GM23338 (cell line): Measurements from ENCODE around the gene PDE6H. TPM values are rescaled to one million over a fixed set of nuclear protein-coding genes. Genes with fewer than 3 reads are reported as not detected.

Experiments
- ATAC-seq: fragments of 200-7000 bp; cut with Tn5 transposase; 3 replicates; pipeline ENCODE4 v1.9.1; 2020
- DNase-seq: peaks from one replicate; pipeline ENCODE4 v3.0.0-alpha.2; 2015; ENCODE audit warnings: low spot score
- H2AFZ ChIP-seq: fragments of 200-600 bp; sonication (generic); 2 replicates; pipeline ENCODE4 v1.8.0; 2016; ENCODE audit warnings: antibody characterized with exemption, mild to moderate bottlenecking, moderate library complexity
- H3F3A ChIP-seq: fragments of 200-600 bp; sonication (generic); replicated peaks from 2 replicates; pipeline ENCODE4 v1.8.0; 2017; ENCODE audit warnings: antibody characterized with exemption, mixed run types, low read depth
- H3K27ac ChIP-seq: fragments of 200-600 bp; sonication (generic); 2 replicates; pipeline ENCODE4 v1.6.1; 2016; ENCODE audit warnings: low read depth
- H3K27me3 ChIP-seq: fragments of 200-600 bp; sonication (generic); 2 replicates; pipeline ENCODE4 v1.8.0; 2016; ENCODE audit warnings: mild to moderate bottlenecking, mixed run types, moderate library complexity; ENCODE audit not compliant: insufficient read depth
- H3K36me3 ChIP-seq: fragments of 200-600 bp; sonication (generic); 2 replicates; pipeline ENCODE4 v1.8.0; 2016; ENCODE audit warnings: mild to moderate bottlenecking; ENCODE audit not compliant: insufficient read depth
- H3K4me1 ChIP-seq: fragments of 200-600 bp; sonication (generic); 2 replicates; pipeline ENCODE4 v1.8.0; 2016; ENCODE audit warnings: mild to moderate bottlenecking, moderate library complexity; ENCODE audit not compliant: insufficient read depth
- H3K4me2 ChIP-seq: fragments of 200-600 bp; sonication (generic); 2 replicates; pipeline ENCODE4 v1.7.1; 2017; ENCODE audit warnings: mixed run types
- H3K4me3 ChIP-seq: fragments of 200-600 bp; sonication (generic); 2 replicates; pipeline ENCODE4 v1.6.1; 2016; ENCODE audit warnings: mixed run types
- H3K79me2 ChIP-seq: fragments of 200-600 bp; sonication (generic); replicated peaks from 2 replicates; pipeline ENCODE4 v1.8.0; 2017; ENCODE audit warnings: mild to moderate bottlenecking; ENCODE audit not compliant: insufficient read depth
- H3K9me2 ChIP-seq: fragments of 200-600 bp; sonication (generic); 2 replicates; pipeline ENCODE4 v1.8.0; 2017; ENCODE audit not compliant: insufficient read depth
- H4K20me1 ChIP-seq: fragments of 200-600 bp; sonication (generic); replicated peaks from 2 replicates; pipeline ENCODE4 v1.8.0; 2017; ENCODE audit warnings: mild to moderate bottlenecking; ENCODE audit not compliant: insufficient read depth
- H3K27ac Mint-ChIP-seq: 2 replicates; pipeline ENCODE4 v1.8.0; 2020; ENCODE audit warnings: inconsistent platforms, mild to moderate bottlenecking, moderate library complexity, mixed read lengths
- H3K27me3 Mint-ChIP-seq: 3 replicates; pipeline ENCODE4 v1.8.0; 2022; ENCODE audit warnings: low read depth, mild to moderate bottlenecking, moderate library complexity, mixed read lengths, inconsistent platforms; ENCODE audit not compliant: insufficient read depth, poor library complexity
- H3K36me3 Mint-ChIP-seq: 3 replicates; pipeline ENCODE4 v1.8.0; 2021; ENCODE audit warnings: low read depth, mild to moderate bottlenecking, inconsistent platforms, moderate library complexity, mixed read lengths
- H3K4me1 Mint-ChIP-seq: 3 replicates; pipeline ENCODE4 v1.8.0; 2020; ENCODE audit warnings: mild to moderate bottlenecking, inconsistent platforms, mixed read lengths
- H3K4me3 Mint-ChIP-seq: 3 replicates; pipeline ENCODE4 v1.8.0; 2021; ENCODE audit warnings: moderate library complexity, mild to moderate bottlenecking, inconsistent platforms, mixed read lengths
- H3K9me3 Mint-ChIP-seq: 3 replicates; pipeline ENCODE4 v1.8.0; 2020; ENCODE audit warnings: moderate library complexity, mild to moderate bottlenecking, inconsistent platforms, mixed read lengths
- CREB1 ChIP-seq: fragments of 250-450 bp; sonication (Bioruptor Pico); IDR thresholded peaks from 2 replicates; pipeline ENCODE4 v1.5.0; 2020; ENCODE audit warnings: low read depth, mild to moderate bottlenecking, moderate library complexity
- EZH2 ChIP-seq: fragments of 200-600 bp; sonication (generic); IDR thresholded peaks from one replicate; pipeline ENCODE4 v1.8.0; 2017; ENCODE audit warnings: antibody characterized with exemption, mild to moderate bottlenecking, low read depth; ENCODE audit not compliant: unreplicated experiment
- EZH2phosphoT487 ChIP-seq: fragments of 200-600 bp; sonication (generic); IDR thresholded peaks from one replicate; pipeline ENCODE4 v1.8.1; 2018; ENCODE audit warnings: antibody characterized with exemption; ENCODE audit not compliant: unreplicated experiment
- JUNB ChIP-seq: IDR thresholded peaks from one replicate; pipeline ENCODE4 v1.6.1; 2016; ENCODE audit warnings: antibody characterized with exemption; ENCODE audit not compliant: unreplicated experiment
- NANOG ChIP-seq: IDR thresholded peaks from 2 replicates; pipeline ENCODE4 v1.6.1; 2016; ENCODE audit warnings: antibody characterized with exemption, borderline replicate concordance
- POLR2AphosphoS5 ChIP-seq: IDR thresholded peaks from 2 replicates; pipeline ENCODE4 v1.6.1; 2016; ENCODE audit warnings: antibody characterized with exemption, low read depth
- STAT1 ChIP-seq: IDR thresholded peaks from one replicate; pipeline ENCODE4 v1.6.1; 2016; ENCODE audit warnings: antibody characterized with exemption; ENCODE audit not compliant: unreplicated experiment
- ZNF114 ChIP-seq: fragments of 250-450 bp; sonication (Bioruptor Pico); IDR thresholded peaks from 2 replicates; pipeline ENCODE4 v1.5.0; 2020; ENCODE audit warnings: mild to moderate bottlenecking, moderate library complexity
- ZNF331 ChIP-seq: fragments of 250-450 bp; sonication (Bioruptor Pico); IDR thresholded peaks from 2 replicates; pipeline ENCODE4 v1.5.0; 2020; ENCODE audit warnings: low read depth, mild to moderate bottlenecking, moderate library complexity
- polyA plus RNA-seq: library from polyadenylated mRNA; unstranded; fragments of >200 nt; fragmentation: Nextera tagmentation; extraction: Ambion mirVana; gene quantifications from 2 replicates; pipeline ENCODE4 v1.2.1, GENCODE V29; 2016
- total RNA-seq: library from RNA; depleted of rRNA; stranded (reverse); fragments of >200 nt; shearing (Covaris generic); gene quantifications from 2 replicates; pipeline ENCODE4 v1.2.3, GENCODE V29; 2014
- TF ChIP-seq, protein P1 (sequence below): fragments of 250-450 bp; sonication (Bioruptor Pico); IDR thresholded peaks from 2 replicates; pipeline ENCODE4 v1.5.0; 2020; ENCODE audit warnings: mild to moderate bottlenecking, moderate library complexity
- TF ChIP-seq, protein P2 (sequence below), 2 experiments: fragments of 200-600 bp in 1 of 2; sonication (generic) in 1 of 2; conservative IDR thresholded peaks; 2 replicates each; pipeline versions ENCODE4 v1.5.1 to v1.6.1; 2016 to 2017; ENCODE audit warnings: antibody characterized with exemption in 2 of 2, low read depth in 2 of 2, mild to moderate bottlenecking in 2 of 2, moderate library complexity in 1 of 2
- TF ChIP-seq, protein P3 (sequence below): IDR thresholded peaks from one replicate; pipeline ENCODE4 v1.6.1; 2018; ENCODE audit warnings: antibody characterized with exemption; ENCODE audit not compliant: unreplicated experiment
- TF ChIP-seq, protein P4 (sequence below): IDR thresholded peaks from 2 replicates; pipeline ENCODE4 v1.6.1; 2016; ENCODE audit warnings: antibody characterized with exemption

PDE6H gene
- total and polyA plus RNA-seq, 2 experiments from 2014 or later = not detected

DNA sequence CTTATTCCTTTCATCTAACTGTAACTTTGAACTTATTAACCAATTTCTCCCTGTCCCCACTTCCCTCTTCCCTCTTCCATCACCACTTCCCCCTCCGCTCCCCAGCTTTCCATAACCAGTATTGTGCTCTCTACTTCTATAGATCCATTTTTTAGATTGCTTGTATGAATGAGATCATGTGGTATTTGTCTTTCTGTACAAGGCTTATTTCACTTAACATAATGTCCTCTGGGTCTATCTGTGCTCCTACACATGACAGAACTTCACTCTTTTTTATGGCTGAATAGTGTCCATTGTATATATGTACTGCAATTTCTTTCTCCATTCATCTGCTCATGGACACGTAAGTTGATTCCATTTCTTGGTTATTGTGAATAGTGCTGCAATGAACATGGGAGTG is 48.9 kb upstream of the PDE6H start:
- TF ChIP-seq NANOG (no peak), ZNF114 (CRISPR knock-in tag) (no peak), JUNB (no peak), EZH2 (no peak), POLR2AphosphoS5 (no peak), EZH2phosphoT487 (no peak), STAT1 (no peak), ZNF331 (no peak), CREB1 (CRISPR knock-in tag) (no peak)
- TF ChIP-seq, protein P1, sequence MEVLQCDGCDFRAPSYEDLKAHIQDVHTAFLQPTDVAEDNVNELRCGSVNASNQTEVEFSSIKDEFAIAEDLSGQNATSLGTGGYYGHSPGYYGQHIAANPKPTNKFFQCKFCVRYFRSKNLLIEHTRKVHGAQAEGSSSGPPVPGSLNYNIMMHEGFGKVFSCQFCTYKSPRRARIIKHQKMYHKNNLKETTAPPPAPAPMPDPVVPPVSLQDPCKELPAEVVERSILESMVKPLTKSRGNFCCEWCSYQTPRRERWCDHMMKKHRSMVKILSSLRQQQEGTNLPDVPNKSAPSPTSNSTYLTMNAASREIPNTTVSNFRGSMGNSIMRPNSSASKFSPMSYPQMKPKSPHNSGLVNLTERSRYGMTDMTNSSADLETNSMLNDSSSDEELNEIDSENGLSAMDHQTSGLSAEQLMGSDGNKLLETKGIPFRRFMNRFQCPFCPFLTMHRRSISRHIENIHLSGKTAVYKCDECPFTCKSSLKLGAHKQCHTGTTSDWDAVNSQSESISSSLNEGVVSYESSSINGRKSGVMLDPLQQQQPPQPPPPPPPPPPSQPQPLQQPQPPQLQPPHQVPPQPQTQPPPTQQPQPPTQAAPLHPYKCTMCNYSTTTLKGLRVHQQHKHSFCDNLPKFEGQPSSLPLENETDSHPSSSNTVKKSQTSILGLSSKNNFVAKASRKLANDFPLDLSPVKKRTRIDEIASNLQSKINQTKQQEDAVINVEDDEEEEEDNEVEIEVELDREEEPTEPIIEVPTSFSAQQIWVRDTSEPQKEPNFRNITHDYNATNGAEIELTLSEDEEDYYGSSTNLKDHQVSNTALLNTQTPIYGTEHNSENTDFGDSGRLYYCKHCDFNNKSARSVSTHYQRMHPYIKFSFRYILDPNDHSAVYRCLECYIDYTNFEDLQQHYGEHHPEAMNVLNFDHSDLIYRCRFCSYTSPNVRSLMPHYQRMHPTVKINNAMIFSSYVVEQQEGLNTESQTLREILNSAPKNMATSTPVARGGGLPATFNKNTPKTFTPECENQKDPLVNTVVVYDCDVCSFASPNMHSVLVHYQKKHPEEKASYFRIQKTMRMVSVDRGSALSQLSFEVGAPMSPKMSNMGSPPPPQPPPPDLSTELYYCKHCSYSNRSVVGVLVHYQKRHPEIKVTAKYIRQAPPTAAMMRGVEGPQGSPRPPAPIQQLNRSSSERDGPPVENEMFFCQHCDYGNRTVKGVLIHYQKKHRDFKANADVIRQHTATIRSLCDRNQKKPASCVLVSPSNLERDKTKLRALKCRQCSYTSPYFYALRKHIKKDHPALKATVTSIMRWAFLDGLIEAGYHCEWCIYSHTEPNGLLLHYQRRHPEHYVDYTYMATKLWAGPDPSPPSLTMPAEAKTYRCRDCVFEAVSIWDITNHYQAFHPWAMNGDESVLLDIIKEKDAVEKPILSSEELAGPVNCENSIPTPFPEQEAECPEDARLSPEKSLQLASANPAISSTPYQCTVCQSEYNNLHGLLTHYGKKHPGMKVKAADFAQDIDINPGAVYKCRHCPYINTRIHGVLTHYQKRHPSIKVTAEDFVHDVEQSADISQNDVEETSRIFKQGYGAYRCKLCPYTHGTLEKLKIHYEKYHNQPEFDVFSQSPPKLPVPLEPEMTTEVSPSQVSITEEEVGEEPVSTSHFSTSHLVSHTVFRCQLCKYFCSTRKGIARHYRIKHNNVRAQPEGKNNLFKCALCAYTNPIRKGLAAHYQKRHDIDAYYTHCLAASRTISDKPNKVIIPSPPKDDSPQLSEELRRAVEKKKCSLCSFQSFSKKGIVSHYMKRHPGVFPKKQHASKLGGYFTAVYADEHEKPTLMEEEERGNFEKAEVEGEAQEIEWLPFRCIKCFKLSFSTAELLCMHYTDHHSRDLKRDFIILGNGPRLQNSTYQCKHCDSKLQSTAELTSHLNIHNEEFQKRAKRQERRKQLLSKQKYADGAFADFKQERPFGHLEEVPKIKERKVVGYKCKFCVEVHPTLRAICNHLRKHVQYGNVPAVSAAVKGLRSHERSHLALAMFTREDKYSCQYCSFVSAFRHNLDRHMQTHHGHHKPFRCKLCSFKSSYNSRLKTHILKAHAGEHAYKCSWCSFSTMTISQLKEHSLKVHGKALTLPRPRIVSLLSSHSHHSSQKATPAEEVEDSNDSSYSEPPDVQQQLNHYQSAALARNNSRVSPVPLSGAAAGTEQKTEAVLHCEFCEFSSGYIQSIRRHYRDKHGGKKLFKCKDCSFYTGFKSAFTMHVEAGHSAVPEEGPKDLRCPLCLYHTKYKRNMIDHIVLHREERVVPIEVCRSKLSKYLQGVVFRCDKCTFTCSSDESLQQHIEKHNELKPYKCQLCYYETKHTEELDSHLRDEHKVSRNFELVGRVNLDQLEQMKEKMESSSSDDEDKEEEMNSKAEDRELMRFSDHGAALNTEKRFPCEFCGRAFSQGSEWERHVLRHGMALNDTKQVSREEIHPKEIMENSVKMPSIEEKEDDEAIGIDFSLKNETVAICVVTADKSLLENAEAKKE (CRISPR knock-in tag) = no peak
- TF ChIP-seq, protein P2, sequence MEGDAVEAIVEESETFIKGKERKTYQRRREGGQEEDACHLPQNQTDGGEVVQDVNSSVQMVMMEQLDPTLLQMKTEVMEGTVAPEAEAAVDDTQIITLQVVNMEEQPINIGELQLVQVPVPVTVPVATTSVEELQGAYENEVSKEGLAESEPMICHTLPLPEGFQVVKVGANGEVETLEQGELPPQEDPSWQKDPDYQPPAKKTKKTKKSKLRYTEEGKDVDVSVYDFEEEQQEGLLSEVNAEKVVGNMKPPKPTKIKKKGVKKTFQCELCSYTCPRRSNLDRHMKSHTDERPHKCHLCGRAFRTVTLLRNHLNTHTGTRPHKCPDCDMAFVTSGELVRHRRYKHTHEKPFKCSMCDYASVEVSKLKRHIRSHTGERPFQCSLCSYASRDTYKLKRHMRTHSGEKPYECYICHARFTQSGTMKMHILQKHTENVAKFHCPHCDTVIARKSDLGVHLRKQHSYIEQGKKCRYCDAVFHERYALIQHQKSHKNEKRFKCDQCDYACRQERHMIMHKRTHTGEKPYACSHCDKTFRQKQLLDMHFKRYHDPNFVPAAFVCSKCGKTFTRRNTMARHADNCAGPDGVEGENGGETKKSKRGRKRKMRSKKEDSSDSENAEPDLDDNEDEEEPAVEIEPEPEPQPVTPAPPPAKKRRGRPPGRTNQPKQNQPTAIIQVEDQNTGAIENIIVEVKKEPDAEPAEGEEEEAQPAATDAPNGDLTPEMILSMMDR (conservative IDR thresholded peaks at IDR 0.05; ENCODE audit: low read depth in 2 of 2) = no peak
- TF ChIP-seq, protein P3, sequence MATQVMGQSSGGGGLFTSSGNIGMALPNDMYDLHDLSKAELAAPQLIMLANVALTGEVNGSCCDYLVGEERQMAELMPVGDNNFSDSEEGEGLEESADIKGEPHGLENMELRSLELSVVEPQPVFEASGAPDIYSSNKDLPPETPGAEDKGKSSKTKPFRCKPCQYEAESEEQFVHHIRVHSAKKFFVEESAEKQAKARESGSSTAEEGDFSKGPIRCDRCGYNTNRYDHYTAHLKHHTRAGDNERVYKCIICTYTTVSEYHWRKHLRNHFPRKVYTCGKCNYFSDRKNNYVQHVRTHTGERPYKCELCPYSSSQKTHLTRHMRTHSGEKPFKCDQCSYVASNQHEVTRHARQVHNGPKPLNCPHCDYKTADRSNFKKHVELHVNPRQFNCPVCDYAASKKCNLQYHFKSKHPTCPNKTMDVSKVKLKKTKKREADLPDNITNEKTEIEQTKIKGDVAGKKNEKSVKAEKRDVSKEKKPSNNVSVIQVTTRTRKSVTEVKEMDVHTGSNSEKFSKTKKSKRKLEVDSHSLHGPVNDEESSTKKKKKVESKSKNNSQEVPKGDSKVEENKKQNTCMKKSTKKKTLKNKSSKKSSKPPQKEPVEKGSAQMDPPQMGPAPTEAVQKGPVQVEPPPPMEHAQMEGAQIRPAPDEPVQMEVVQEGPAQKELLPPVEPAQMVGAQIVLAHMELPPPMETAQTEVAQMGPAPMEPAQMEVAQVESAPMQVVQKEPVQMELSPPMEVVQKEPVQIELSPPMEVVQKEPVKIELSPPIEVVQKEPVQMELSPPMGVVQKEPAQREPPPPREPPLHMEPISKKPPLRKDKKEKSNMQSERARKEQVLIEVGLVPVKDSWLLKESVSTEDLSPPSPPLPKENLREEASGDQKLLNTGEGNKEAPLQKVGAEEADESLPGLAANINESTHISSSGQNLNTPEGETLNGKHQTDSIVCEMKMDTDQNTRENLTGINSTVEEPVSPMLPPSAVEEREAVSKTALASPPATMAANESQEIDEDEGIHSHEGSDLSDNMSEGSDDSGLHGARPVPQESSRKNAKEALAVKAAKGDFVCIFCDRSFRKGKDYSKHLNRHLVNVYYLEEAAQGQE = no peak
- TF ChIP-seq, protein P4, sequence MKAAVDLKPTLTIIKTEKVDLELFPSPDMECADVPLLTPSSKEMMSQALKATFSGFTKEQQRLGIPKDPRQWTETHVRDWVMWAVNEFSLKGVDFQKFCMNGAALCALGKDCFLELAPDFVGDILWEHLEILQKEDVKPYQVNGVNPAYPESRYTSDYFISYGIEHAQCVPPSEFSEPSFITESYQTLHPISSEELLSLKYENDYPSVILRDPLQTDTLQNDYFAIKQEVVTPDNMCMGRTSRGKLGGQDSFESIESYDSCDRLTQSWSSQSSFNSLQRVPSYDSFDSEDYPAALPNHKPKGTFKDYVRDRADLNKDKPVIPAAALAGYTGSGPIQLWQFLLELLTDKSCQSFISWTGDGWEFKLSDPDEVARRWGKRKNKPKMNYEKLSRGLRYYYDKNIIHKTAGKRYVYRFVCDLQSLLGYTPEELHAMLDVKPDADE = no peak
- H3F3A ChIP-seq = no peaks in the 10 kb centered on the region
- ATAC-seq = no peak
- no peaks in the 10 kb centered on the region for H4K20me1 ChIP-seq
- no peak overlapping the region for H2AFZ ChIP-seq
- no peak overlapping the region for H3K4me2 ChIP-seq
- H3K4me1 ChIP-seq = peaks cover 3% of the 10 kb centered on the region; the same call in 1 of the 2 replicates
- no peaks in the 10 kb centered on the region for H3K36me3 ChIP-seq
- no peaks in the 10 kb centered on the region for H3K9me2 ChIP-seq
- peaks cover 12% of the 10 kb centered on the region; the same call in 2 of the 3 replicates for H3K4me1 Mint-ChIP-seq
- H3K4me3 ChIP-seq = no peak overlapping the region
- H3K36me3 Mint-ChIP-seq = no peaks in the 10 kb centered on the region
- no peak for DNase-seq
- H3K9me3 Mint-ChIP-seq = no peaks in the 10 kb centered on the region
- H3K79me2 ChIP-seq = no peaks in the 10 kb centered on the region
- H3K4me3 Mint-ChIP-seq = no peak overlapping the region
- H3K27me3 Mint-ChIP-seq = peaks cover 5% of the 10 kb centered on the region
- no peak overlapping the region for H3K27ac ChIP-seq
- no peaks in the 10 kb centered on the region for H3K27me3 ChIP-seq
- H3K27ac Mint-ChIP-seq = no peak overlapping the region
